Loucy (cell line): ENCODE results near the gene TRIOBP.
"Not testable (repeated sequence)": the region's sequence is repeated elsewhere in the genome, so short reads cannot be mapped to it uniquely, and the experiment has no call there.

Source experiments
- H2AFZ ChIP-seq: fragments of 200-600 bp; sonication (generic); 2 replicates; pipeline ENCODE4 v1.6.0; 2016; ENCODE audit warnings: antibody characterized with exemption, mild to moderate bottlenecking, low read length, moderate library complexity
- H3F3A ChIP-seq: fragments of 200-600 bp; 2 replicates; pipeline ENCODE4 v1.6.0; 2016; ENCODE audit warnings: antibody characterized with exemption, low read depth, mild to moderate bottlenecking
- H3K27me3 ChIP-seq: fragments of 200-600 bp; sonication (generic); 2 replicates; pipeline ENCODE4 v1.6.1; 2014; ENCODE audit warnings: low read length, mild to moderate bottlenecking; ENCODE audit not compliant: insufficient read depth, poor library complexity, severe bottlenecking
- H3K36me3 ChIP-seq: fragments of 200-600 bp; sonication (generic); 2 replicates; pipeline ENCODE4 v1.6.1; 2016; ENCODE audit warnings: low read length; ENCODE audit not compliant: insufficient read depth
- H3K4me1 ChIP-seq: fragments of 200-600 bp; sonication (generic); 2 replicates; pipeline ENCODE4 v1.5.1; 2014; ENCODE audit warnings: low read length, mild to moderate bottlenecking; ENCODE audit not compliant: insufficient read depth, poor library complexity, severe bottlenecking
- H3K4me2 ChIP-seq: fragments of 200-600 bp; sonication (generic); 2 replicates; pipeline ENCODE4 v1.6.0; 2014; ENCODE audit warnings: antibody characterized with exemption, low read length, low read depth, mild to moderate bottlenecking; ENCODE audit not compliant: poor library complexity, severe bottlenecking
- H3K4me3 ChIP-seq: fragments of 200-600 bp; sonication (generic); 2 replicates; pipeline ENCODE4 v1.5.1; 2014; ENCODE audit warnings: low read length, mild to moderate bottlenecking, mixed read lengths; ENCODE audit not compliant: poor library complexity, severe bottlenecking
- H3K79me2 ChIP-seq: fragments of 200-600 bp; sonication (generic); 2 replicates; pipeline ENCODE4 v1.6.1; 2014; ENCODE audit warnings: low read length; ENCODE audit not compliant: insufficient read depth
- H3K9ac ChIP-seq: fragments of 200-600 bp; sonication (generic); 2 replicates; pipeline ENCODE4 v1.6.0; 2014; ENCODE audit warnings: mild to moderate bottlenecking, low read depth, low read length, moderate library complexity; ENCODE audit not compliant: poor library complexity, severe bottlenecking
- H3K9me2 ChIP-seq: fragments of 200-600 bp; sonication (generic); replicated peaks from 2 replicates; pipeline ENCODE4 v1.6.1; 2016; ENCODE audit warnings: low read depth, low read length, mixed read lengths
- H3K9me3 ChIP-seq: fragments of 200-600 bp; sonication (generic); 2 replicates; pipeline ENCODE4 v1.6.1; 2014; ENCODE audit warnings: mild to moderate bottlenecking, antibody characterized with exemption, low read length, low read depth; ENCODE audit not compliant: insufficient read depth
- H4K20me1 ChIP-seq: fragments of 200-600 bp; sonication (generic); 2 replicates; pipeline ENCODE4 v1.6.0; 2014; ENCODE audit warnings: antibody characterized with exemption, low read length, mild to moderate bottlenecking; ENCODE audit not compliant: insufficient read depth, poor library complexity, severe bottlenecking
- EZH2phosphoT487 ChIP-seq: fragments of 200-600 bp; IDR thresholded peaks from 2 replicates; pipeline ENCODE4 v1.6.1; 2018; ENCODE audit warnings: antibody characterized with exemption, mild to moderate bottlenecking, moderate library complexity, borderline replicate concordance
- TF ChIP-seq, protein P1 (sequence below): fragments of 200-600 bp; sonication (generic); conservative IDR thresholded peaks from 2 replicates; pipeline ENCODE4 v1.5.1; 2014; ENCODE audit warnings: mild to moderate bottlenecking, antibody characterized with exemption, low read length

The TRIOBP gene

DNA sequence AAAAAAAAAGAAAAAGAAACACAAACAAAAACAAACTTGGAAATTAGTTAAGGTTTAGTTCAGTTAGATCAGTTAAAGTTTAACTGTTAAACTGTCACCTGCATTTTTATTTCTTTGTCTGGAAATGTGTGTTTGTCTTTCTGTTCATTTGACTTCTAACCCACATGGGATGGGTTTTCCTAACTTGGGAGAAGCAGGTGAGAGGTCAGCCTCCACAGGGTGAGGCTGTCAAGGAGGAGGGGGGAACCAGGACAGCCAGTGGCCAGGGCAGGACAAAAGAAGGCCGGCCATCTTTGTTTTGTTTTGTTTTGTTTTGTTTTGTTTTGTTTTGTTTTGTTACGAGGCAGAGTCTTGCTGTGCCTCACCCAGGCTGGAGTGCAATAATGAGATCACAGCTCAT lies 97.5 kb downstream of the TRIOBP start:
- H3F3A ChIP-seq: no peaks in the 10 kb centered on the region
- H3K4me2 ChIP-seq: no peak overlapping the region
- H3K27me3 ChIP-seq: no peaks in the 10 kb centered on the region

DNA sequence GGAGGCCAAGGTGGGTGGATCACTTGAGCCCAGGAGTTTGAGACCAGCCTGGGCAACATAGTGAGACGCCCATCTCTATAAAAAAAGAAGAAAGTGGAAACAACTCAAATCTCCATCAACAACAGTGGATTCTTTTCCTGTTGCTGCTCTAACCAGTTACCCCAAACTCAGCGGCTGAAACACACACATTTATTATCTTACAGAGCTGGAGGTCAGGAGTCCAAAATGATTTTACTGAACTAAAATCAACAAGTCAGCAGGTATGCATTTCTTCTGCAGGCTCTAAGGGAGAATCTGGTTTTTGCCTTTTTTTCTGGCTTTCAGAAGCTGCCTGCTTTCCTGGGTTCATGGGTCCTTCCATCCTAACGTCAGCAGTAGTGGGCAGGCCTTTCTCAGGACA lies 99.2 kb downstream of the TRIOBP start:
- Histone ChIP-seq H2AFZ (no peak overlapping the region), H3K4me1 (no peaks in the 10 kb centered on the region), H3K9me2 (no peaks in the 10 kb centered on the region), H3K36me3 (no peaks in the 10 kb centered on the region), H3K27me3 (no peaks in the 10 kb centered on the region), H3K9ac (no peak overlapping the region), H3K4me3 (no peak overlapping the region), H3K79me2 (no peaks in the 10 kb centered on the region), H3K9me3 (no peaks in the 10 kb centered on the region), H3F3A (no peaks in the 10 kb centered on the region), H3K4me2 (no peak overlapping the region), H4K20me1 (no peaks in the 10 kb centered on the region)
- TF ChIP-seq, protein P1, sequence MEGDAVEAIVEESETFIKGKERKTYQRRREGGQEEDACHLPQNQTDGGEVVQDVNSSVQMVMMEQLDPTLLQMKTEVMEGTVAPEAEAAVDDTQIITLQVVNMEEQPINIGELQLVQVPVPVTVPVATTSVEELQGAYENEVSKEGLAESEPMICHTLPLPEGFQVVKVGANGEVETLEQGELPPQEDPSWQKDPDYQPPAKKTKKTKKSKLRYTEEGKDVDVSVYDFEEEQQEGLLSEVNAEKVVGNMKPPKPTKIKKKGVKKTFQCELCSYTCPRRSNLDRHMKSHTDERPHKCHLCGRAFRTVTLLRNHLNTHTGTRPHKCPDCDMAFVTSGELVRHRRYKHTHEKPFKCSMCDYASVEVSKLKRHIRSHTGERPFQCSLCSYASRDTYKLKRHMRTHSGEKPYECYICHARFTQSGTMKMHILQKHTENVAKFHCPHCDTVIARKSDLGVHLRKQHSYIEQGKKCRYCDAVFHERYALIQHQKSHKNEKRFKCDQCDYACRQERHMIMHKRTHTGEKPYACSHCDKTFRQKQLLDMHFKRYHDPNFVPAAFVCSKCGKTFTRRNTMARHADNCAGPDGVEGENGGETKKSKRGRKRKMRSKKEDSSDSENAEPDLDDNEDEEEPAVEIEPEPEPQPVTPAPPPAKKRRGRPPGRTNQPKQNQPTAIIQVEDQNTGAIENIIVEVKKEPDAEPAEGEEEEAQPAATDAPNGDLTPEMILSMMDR: no peak
- no peak for TF ChIP-seq EZH2phosphoT487

More for the DNA sequence above, 97.5 kb downstream of the TRIOBP start:
- Histone ChIP-seq H3K9ac (no peak overlapping the region), H3K4me3 (no peak overlapping the region), H3K79me2 (no peaks in the 10 kb centered on the region), H3K4me1 (no peaks in the 10 kb centered on the region), H3K9me2 (no peaks in the 10 kb centered on the region), H3K9me3 (no peaks in the 10 kb centered on the region), H2AFZ (no peak overlapping the region), H4K20me1 (no peaks in the 10 kb centered on the region), H3K36me3 (no peaks in the 10 kb centered on the region)
- TF ChIP-seq, protein P1: no peak
- no peak for TF ChIP-seq EZH2phosphoT487

DNA sequence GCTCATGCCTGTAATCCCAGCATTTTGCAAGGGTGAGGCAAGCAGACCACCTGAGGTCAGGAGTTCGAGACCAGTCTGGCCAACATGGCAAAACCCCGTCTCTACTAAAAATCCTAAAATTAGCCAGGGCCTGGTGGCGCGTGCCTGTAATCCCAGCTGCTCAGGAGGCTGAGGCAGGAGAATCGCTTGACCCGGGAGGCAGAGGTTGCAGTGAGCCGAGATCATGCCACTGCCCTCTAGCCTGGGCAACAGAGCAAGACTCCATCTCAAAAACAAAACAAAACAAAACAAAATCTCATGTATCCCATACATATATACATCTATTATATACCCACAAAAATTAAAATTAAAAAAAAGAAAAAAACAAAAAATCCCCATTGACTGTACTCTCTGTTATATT lies 100.4 kb downstream of the TRIOBP start:
- H2AFZ ChIP-seq, H3K36me3 ChIP-seq, H3K4me2 ChIP-seq, H3K9ac ChIP-seq, H3K9me3 ChIP-seq, H3K4me1 ChIP-seq, H3K79me2 ChIP-seq, H4K20me1 ChIP-seq, H3K4me3 ChIP-seq, H3F3A ChIP-seq, H3K27me3 ChIP-seq, H3K9me2 ChIP-seq: not testable (repeated sequence)

DNA sequence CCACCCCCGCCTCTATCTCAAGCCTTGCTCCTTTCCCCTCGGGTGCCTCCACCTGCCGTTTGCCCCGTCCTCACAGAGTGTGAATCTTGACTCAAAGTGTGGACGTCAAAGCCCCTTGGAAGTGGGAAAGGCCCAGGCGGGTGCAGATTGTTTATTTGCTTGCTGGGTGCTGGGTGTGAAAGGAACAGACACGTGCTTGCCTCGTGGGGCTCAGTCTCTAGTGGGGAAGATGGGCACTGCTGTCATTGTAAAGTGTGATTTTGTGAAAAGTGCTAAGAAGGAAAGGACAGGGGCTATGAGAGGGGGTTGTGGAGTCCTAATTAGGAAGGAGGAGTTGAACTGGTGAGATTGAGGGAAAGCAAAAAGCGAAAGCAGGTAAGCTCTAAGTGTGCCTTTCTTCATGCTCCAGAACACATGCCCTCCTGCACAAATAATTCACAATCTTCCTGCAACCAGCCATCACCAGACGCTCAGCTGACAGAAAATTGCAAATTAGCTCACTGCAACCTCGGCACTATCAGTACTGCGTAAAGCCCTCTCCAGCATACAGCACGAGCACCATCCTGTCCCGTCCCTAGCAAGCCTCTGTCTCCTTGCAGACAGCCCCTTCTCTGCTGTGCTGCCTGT lies 101.1 kb downstream of the TRIOBP start:
- Histone ChIP-seq H3K4me1 (peaks cover 11% of the 10 kb centered on the region), H3K27me3 (no peaks in the 10 kb centered on the region), H3K36me3 (no peaks in the 10 kb centered on the region), H3K79me2 (no peaks in the 10 kb centered on the region), H3K9me3 (no peaks in the 10 kb centered on the region), H3K4me3 (no peak overlapping the region), H3K4me2 (no peak overlapping the region), H3F3A (no peaks in the 10 kb centered on the region), H4K20me1 (no peaks in the 10 kb centered on the region), H2AFZ (no peak overlapping the region), H3K9me2 (no peaks in the 10 kb centered on the region), H3K9ac (no peak overlapping the region)
- no peak for TF ChIP-seq EZH2phosphoT487
- TF ChIP-seq, protein P1: no peak

DNA sequence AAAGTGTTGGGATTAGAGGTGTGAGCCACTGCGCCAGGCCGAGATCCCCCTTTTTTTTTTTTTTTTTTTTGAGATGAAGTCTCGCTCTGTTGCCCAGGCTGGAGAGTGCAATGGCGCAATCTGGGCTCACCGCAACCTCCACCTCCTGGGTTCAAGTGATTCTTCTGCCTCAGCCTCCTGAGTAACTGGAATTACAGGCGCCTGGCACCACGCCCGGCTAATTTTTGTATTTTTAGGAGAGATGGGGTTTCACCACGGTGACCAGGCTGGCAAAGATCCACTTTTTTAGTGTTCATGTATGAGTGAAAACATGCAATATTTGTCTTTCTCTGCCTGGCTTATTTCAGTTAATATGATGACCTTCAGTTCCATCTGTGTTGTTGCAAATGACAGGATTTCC lies 103.1 kb downstream of the TRIOBP start:
- H3K4me2 ChIP-seq, H3K4me3 ChIP-seq, H3K79me2 ChIP-seq, H3K9me3 ChIP-seq, H3K9me2 ChIP-seq, H4K20me1 ChIP-seq, H3K36me3 ChIP-seq, H3K9ac ChIP-seq, H2AFZ ChIP-seq, H3F3A ChIP-seq: not testable (repeated sequence)
- Histone ChIP-seq H3K27me3 (peaks cover 10% of the 10 kb centered on the region), H3K4me1 (peaks cover 13% of the 10 kb centered on the region)
